Inflammatory macrophage treated with lipopolysaccharide for 4 hours (primary cell): Measurements from ENCODE around the gene ETHE1.
"Not testable (repeated sequence)": the region's sequence is repeated elsewhere in the genome, so short reads cannot be mapped to it uniquely, and the experiment has no call there.

ENCODE experiments used
- DNase-seq: peaks from one replicate; pipeline ENCODE4 v3.0.0-alpha.2; 2020

Gene ETHE1

DNA sequence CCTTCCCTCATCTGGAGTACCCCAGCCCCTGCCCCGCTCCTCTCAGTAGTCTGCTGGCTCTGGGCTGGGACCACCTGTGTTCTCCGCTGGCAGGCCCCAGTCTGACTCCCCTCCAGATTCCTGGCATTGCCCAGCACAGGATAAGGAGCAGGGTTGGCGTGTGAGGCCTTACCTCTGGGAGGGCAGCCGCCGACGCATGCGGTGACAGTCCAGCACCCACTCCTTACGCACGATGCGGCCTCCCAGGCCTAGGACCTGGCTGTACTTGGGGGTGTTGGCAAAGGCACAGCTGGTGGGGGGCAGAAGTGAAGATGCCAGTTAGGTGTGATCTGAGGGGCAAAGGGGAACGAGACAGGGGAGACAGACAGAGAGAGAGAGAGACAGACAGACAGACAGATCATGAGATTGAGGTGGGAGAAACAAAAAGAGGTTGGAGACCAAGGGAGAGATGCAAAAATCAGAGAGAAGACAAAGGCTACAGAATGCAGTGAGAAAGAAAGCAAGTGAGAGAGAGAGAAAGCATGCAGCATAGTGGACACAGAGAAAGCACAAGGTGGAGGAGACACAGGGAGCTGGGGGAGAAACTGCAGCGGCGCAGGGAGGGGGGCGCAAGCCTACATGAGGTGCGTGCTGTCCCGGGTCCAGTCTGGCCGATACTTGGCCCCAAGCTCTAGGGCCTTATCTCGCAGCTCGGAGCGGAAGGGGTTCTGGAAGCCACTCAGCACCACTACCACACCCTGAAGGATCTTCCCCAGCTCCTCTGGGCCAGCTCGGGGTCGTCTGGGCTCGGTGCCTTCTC lies 24.6 kb upstream of the ETHE1 start:
- no peak for DNase-seq

DNA sequence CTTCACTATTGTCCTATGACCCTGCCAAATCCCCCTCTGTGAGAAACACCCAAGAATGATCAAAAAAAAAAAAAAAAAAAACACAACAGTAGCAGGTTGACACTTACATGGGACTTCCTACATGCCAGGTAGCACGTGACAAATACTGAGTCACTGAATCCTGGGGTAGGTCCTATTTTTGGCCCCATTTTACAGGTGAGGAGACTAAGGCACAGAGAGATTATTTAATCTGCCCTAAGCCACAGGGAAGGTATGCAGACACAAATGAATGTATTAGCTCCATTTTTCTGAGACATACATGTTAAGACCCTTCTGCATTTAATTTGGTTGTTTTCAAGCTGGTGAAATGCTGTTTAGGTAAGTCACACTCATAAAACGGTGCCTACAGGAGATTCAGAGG lies 21.7 kb upstream of the ETHE1 start:
- DNase-seq: no peak

GRCh38 chr19:43547926-43548325 lies 20.9 kb upstream of the ETHE1 start:
- DNase-seq: not testable (repeated sequence)

DNA sequence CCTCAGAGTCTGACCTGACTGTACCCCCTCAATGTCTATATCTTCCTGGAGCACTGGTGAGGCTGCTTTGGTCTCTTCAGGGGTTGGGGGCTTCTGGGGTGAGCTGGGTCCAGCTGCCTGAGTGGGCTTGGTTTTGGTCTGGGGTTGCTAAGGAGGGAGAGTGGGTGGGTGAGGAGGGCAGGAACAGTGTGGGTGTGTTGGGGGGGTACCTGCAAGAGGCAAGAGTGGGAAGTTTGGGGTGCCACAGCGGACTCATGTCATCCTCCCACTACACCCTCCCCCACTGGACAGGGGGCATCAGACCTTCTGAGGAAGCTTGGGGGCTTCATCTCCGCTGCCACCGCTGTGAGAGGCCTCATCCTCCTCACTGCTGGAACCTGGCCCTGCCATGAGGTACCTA lies 19.6 kb upstream of the ETHE1 start:
- no peak for DNase-seq

DNA sequence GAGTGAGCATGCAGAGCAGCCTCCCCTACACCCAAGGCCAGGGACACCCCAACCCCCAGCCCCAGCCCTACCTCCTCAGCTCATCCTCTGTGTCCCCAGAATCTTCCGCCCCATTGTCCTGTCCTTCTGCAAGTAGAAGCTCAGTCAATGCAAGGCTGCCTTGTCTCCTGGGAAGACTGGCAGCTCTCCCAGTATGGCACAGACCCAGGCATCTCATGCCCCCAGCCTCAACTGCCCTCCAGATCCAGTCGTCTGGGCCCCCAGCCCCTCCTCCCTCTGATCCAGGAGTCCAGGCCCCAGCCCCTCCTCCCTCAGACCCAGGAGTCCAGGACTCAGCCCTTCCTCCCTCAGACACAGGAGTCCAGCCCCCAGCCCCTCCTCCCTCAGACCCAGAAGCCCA lies 19.0 kb upstream of the ETHE1 start:
- no peak for DNase-seq

- DNase-seq: no peak
Observed at GRCh38 chr19:43545276-43545675, 18.3 kb upstream of the ETHE1 start.

DNA sequence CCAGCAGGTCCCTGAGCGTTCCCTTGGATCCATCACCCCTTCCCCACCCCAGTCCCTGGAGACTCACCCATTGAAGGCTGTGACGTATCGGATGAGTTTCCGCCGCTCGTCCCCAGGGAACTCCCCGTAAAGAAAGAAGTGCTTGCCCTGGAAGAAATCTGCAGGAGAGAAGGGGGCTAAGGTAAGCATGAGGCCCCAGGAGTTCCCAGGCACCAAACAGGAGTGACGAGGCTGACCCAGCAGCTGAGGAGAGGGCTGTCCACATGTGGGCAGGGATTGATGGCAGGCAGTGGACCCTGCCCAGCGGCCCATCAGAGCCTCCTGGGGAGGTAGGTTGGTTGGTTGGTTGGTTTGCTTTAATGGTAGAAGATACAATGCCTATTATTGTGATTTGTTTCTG lies 17.1 kb upstream of the ETHE1 start:
- DNase-seq: no peak

DNA sequence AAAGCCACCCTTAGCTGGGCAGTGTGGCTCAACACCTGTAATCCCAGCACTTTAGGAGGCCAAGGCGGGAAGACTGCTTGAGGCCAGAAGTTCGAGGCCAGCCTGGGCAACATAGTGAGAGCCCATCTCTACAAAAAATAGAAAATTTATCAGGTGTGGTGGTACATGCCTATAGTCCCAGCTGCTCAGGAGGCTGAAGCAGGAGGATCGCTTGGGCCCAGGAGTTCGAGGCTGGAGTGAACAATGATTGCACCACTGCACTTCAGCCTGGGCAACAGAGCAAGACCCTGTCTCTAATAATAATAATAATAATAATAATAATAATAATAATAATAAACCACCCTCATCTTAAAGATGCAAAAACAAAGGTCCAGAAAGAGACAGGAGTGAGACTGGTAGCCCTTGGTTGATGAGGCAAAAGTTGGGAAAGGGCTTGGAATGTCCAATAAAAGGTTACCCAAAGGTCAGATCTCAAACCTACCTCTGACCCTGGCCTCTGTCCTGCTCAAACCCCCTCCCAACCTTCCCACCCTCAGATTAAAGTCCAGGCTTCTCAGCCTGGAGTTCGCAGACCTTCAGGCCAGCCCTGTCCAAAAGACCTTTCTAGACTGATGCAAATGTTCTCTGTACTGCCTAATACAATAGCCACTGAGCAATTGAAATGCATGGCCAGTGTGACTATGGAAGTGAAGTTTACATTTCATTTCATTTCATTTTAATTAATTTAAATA lies 15.1 kb upstream of the ETHE1 start:
- no peak for DNase-seq

DNA sequence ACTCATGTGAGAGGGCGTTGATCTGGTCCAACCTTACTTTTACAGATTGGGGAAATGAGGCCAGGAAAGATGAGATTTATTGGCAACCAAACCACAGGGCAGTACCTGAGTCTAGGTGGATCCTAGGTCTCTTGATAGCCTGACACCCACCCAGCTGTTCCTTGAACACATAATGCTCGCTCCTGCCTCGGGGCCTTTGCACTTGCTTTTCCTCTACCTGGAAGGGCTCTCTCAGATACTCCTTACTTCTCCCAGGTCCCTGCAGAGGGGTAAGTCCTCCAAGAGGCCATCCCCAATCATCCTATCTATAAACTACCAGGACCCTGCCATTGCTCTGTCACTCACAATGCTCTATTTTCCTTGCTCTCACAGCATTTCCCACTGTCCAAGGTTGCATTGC lies 13.4 kb upstream of the ETHE1 start:
- DNase-seq: no peak

GRCh38 chr19:43538922-43539321 lies 11.9 kb upstream of the ETHE1 start:
- DNase-seq: no peak

- peak; percentile 37 for DNase-seq
Observed at GRCh38 chr19:43534816-43535761, 8.1 kb upstream of the ETHE1 start.

DNA sequence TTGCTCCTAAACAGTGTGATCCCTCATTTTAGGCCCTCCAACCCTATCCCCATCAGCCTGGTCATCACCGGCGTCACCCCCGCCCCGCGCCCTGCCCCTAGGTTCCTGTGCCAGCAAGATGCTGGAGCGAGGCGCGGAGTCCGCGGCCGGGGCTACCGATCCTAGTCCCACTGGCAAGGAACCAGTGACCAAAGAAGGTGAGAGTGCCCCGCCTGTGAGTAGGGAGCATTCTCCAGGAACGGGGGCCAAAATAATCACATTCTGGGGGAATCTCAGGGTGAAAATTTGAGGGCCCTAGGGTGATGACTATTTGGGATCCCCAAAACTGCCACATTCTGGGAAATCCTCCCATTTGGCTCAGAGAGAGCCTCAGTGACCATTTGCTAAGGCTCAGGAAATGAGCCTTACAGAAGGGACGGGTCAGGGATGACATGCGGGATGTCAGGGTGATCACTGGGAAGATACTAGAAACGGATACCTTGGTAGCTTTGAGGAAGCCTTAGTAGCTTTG lies 7.4 kb upstream of the ETHE1 start:
- no peak for DNase-seq

GRCh38 chr19:43533546-43534304 lies 6.7 kb upstream of the ETHE1 start:
- DNase-seq: peak; percentile 99

DNA sequence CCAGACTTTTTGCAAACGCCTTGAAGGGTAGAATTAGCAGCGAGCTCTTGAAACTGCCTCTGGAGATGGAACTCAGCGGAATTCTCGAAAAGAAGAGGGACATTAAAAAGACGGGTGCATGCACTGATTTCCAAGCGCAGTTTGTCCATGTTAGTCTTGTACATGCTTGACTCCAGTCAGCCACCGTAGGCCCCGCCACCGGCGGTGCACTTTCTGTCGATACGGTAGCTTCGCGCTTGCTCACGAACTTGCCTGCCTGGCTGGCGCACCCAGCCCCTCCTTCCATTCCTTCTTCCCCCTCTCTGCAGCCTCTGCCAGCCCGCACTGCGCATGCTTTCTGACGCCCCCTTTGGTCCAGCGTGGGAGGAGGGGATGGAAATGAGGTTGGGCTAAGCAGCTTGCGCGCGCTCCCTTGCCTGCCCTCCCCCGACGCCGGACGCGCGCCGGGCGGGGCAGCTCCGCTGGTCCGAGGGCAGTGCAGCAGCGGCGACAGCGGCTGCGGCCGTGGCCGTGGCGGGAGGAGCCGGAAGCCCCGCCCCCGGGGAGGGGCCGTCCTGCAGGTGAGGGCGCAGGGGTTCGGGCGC lies 6.1 kb upstream of the ETHE1 start, which contains the start of gene ZNF575:
TSS of gene ZNF575 (plus strand) at position 227 of the 584 bp plus-strand sequence. CDS start 1,235 bp downstream, outside the sequence.
- DNase-seq: peak; percentile 90

DNA sequence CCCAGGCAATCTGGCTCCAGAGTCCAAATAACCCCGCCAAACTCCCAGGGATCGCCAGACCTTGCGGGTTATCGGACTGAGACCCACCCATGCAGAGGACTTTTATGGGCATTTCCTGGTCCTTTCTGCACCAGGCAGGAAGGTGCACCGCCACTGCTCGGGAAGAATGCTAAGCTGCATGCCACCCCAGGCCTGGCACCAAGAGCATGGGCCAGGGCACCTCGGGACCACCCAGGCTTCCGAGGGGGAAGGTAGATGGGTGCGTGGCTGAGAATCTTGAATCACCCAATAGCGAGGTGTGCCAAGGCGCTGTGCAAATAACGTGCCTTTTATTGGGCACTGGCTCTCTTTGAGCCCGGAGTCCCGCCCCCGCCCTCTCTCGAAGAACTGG lies 5.6 kb upstream of the ETHE1 start:
- no peak for DNase-seq

GRCh38 chr19:43527860-43528622 lies 1.0 kb upstream of the ETHE1 start:
- DNase-seq: peak; percentile 31

DNA sequence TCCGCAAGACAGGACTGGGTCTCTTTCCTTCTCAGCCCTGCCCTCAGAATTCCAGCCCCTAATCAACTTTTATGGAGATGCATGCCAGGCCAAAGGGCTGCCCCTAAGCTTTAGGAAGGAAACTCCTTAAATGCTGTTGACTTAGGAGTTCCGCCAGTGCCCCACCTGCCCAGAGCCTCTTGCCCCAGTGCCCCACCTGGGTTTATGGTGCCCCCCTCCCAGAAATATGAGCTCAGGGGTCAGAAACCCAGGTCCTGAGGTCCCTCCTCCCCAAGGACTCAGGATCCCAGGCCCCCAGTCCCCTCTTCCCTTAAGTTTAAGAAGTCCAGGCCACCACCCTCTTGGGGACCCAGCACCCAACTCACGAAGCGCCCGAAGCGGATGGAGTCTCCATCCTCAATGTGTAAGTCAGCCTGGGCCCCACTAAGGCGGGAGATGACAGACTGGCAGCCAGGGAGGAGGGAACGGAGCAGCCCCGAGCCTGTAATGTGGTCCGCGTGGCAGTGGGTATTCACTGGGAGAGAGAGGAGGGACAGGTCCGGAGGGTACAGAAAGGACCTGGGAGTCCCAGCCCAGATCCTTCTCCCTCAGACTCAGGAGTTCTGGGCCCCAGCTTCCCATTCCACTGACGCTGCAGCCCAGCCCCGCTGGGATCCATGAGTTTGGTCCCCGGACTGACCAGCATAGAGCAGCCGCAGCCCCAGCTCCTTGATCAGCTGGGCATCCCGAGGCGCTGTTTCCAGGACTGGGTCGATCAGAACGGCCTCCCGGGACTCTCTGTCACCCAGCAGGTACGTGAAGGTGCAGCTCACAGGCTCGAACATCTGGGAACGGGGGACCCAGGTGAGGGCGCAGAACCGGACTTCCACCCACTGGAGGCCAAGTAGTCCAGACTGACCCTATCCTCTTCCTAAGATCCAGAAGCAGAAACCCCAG lies 897 bp downstream of the ETHE1 start:
- peak; percentile 28 for DNase-seq

DNA sequence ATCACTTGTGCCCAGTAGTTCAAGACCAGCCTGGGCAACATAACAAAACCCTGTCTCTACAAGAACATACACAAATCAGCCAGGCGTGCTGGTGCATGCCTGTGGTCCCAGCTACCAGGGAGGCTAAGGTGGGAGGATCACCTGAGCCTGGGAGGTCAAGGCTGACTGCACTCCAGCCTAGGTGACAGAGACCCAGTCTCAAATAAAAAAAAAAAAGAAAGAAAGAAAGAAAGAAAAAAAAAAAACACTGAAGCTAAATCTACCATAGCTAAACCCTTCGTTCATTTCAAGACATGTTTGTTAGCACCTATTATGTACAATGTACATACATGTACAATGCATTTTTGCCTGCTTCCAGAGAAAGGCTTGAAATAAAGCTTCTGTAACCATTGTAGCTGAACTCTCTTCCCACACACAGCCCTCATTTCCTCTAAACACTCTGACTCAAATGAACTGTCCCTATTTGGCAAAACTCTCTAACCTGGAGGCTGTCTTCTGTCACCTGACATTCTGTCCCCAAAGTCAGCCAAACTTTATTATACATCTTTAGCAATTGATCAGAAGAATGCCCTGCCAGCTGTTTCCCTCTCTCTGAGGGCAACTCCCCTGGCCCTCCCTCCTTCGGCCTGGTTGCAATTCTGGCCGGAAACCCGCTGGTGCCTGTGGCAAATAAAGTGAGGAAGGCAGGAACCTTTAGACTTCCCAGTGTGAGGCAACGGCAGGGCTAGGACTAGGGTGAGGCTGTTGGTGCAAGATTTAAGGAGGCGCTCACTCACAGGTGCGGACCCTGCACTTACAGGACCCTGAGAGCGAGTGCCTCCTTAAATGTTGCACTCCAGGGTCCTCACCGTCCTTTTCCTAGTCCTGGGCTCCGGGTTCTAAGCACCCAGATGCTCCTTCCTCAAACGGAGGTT lies 1.8 kb downstream of the ETHE1 start:
- DNase-seq: peak; percentile 69

- DNase-seq: not testable (repeated sequence)
Observed at GRCh38 chr19:43523696-43524095, 3.3 kb downstream of the ETHE1 start.
